HuH-7 (cell line): ENCODE data around the gene ACSBG1.

Experiments used
- DNase-seq: peaks from one replicate; pipeline ENCODE4 v3.0.0; 2011; ENCODE audit warnings: low spot score

The ACSBG1 gene

GRCh38 chr15:78222745-78223395 is 11.5 kb downstream of the ACSBG1 start:
- no peak for DNase-seq

DNA sequence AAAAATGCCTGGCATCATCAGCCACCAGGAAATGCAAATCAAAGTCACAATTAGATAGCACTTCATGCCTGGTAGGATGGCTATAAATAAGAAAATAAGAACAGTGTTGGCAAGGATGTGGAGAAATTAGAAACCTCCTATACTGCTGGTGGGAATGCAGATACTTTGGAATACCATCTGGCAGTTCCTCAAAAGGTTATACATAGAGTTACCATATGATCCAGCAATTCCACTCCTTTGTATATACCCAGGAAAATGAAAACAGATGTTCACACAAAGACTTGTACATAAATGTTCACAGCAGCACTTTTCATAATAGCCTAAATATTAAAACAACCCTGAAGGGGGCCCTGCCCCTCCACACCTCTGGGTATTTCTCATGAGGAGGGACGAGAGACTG is 13.7 kb downstream of the ACSBG1 start:
- DNase-seq = no peak

DNA sequence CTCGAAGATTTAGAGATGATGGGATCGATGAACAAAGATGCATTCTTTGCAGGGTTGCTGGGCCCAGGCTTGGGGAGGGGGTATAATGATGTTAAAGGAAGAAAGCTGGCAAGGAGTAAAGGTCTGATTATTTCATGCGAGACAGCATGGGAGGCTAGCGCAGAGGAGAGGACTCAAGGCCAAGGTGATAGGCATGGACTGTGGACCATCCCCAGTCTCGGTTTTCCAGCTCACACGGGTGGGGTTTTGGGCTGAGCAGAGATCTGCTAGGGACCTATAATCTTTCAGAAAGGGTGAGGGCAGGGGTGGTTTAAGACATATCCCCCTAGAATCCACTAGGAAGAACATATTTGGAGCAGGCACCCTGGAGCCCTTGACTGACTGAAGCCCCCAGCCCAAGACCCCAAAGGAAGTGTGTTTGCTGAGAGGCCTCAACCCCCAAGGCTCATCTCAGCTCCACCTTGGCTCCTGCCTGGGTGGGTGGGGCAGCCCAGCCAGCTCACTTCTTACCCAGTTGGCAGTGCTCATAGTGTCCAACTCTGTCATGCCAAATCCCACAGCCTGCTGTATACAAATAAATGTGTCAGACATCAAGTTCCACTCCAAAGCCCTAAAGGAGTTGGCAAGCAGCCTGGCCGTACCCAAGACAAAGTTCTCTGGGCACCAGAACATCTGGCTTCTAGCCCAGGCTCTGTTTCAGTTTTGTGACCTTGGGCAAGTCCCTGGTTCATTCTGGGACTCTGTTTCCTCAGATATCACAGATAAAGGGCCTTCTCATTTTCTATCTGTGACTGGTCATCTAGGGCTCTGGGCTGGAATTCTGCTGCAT is 17.9 kb downstream of the ACSBG1 start:
- no peak for DNase-seq

GRCh38 chr15:78213956-78214355 is 20.4 kb downstream of the ACSBG1 start:
- no peak for DNase-seq

GRCh38 chr15:78213425-78213750 is 21.0 kb downstream of the ACSBG1 start:
- DNase-seq = no peak

GRCh38 chr15:78212546-78213424 is 21.6 kb downstream of the ACSBG1 start:
- DNase-seq = no peak

GRCh38 chr15:78212008-78212407 is 22.4 kb downstream of the ACSBG1 start:
- DNase-seq = no peak

DNA sequence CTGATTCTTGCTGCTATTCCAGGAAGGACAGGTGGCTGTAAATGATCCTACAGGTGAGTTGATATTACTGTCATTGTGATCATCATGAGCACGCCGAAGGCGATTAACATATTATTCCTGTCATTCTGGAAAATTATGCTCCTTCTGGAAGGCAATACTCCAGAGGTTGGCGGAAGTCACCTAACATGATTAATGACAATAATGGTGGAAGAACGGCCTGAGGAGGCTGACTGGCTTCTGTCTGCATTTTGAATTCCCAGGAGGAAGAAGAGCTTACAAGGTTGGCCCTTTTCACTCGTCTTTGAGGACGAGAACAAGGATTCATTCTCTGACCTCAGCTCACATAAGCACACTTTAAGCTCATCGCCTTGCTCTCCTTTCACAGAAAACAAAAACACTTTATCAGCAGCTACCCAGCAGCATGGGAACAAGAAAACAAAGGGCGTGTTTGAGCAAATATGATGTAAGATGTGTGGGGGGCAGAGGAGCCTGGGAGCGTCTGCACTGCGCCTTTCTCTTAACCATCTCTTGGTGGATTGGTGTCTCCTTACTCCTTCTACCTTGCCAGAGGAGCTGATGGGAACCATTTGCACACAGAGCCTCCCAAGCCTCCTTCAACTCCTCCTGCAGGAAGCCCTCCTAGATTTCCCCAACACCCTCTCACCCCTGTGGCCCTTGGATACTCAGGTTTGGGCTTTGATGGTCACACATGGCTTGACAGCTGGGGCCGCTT is 23.0 kb downstream of the ACSBG1 start:
- DNase-seq = no peak

DNA sequence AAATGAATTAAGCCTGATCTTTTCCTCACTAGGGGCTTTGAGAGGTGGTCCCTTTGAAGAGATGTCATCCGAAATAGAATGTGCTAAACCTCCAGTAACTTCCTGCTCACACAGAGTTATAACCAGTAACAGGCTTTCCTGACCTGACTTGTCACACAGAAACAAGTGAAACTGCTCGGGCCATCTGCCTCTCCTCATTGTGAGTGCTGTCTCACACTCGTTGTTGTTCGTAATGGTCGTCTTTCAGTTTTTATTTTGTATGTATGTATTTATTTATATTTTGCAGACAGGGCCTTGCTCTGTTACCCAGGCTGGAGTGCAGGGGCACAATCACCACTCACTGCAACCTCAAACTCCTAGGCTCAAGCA is 24.0 kb downstream of the ACSBG1 start:
- no peak for DNase-seq

GRCh38 chr15:78209646-78210348 is 24.6 kb downstream of the ACSBG1 start:
- DNase-seq = no peak

GRCh38 chr15:78208887-78209645 is 25.3 kb downstream of the ACSBG1 start:
- DNase-seq = no peak

- no peak for DNase-seq
Observed at GRCh38 chr15:78208341-78208844, 26.0 kb downstream of the ACSBG1 start.

- no peak for DNase-seq
Observed at GRCh38 chr15:78207641-78208340, 26.6 kb downstream of the ACSBG1 start.

DNA sequence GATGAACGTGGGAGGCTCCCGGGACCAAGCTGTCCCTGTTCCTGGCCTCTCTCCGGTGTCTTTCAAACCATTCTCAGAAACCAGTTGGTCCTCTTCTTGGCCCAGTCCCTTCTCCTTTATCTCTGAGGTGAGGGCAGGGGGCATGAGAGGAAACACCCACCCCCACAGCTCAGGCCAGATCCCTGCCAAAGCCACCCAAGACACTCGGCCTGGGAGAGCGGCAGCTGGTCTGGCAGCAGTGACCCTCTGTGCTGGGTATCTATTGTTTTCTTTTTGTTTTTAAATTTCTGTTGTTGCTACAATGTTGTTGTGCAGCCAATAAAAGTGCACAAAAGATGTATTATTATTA is 27.3 kb downstream of the ACSBG1 start:
- DNase-seq = no peak

GRCh38 chr15:78206326-78207109 is 27.8 kb downstream of the ACSBG1 start:
- DNase-seq = no peak

DNA sequence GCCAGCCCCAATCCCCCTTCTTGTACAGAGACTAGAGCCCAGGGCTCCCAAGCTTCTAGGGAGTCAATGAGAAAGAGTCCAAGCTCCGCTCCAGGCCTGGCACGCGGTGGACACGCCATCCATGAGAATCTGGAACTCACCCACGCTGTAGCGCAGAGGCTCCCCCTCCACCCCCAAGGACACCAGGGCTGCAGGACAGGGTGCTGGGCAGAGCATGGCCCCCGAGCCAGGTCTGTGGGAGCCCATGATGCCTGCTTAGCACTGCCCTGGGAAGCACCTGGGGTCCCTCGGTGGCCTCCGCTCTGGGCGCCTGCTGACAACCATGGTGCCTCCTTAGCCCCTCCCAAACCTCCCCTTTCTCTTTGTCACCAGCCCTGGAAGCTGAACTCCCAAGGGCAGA is 28.5 kb downstream of the ACSBG1 start:
- DNase-seq = no peak

DNA sequence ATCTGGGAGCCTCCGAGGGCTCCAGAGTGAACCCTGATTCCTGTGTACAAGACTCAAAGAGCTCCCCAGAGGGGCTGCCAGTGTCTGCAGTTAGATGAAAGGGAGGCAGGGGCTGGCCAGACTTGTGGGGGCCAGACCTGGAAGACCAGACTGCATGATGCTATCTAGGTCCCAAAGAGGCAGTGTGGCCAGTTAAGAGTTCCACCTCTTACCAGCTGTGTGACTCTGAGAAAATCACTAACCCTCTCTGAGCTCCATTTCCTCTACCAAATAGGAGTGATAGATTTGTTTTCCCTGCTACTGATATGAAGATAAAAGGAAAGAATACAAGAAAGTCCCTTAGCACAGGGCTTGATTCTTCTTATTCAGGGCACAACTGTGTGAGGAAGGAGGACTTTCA is 29.0 kb downstream of the ACSBG1 start:
- no peak for DNase-seq

DNA sequence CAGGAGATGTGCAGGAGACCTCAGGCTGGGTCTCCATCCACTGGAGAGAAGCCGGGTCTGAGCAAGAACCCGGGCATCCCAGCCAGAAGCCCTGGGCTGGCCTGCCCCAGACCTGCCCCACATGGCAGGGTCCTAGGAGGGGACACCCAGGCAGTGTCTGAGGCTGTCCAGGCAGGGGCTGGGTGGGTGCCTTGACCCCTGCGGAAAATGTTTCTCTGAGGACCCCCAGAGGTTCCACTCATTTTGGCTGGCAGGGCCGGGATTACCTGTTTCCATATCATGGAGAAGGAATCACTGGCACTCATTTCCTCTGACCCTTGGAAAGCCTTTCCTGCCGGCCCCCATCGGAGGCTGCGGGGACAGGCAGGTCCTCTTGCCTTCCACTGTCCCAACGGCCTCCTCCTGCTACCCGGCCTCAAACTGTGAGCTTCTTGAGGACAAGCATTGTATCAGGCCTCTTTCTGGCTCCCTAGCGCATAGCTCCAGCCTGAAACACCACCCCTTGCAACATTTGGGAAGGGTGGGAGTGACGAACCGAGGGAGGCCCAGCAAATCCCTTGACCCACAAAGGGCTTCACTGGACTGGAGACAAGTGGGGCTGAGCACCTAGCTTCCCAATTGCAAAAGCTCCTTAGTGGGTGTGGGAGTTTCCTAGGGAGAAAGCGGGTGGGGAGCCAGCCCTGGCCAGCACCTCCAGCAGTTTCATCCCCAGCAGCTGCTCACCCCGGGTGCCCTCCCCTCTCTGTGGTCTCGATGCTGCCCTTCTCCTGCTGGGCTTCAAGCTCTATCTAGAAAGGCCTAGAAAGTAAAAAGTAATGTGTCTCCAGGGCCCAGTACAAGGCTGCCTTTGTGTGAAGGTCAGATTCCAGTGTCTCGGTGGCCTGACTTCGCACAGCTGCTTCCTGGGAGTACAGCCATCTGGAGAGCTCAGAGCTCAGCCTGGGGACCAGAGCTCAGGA is 29.7 kb downstream of the ACSBG1 start:
- DNase-seq = no peak
